NCI-H1930 (cell line): ENCODE data around the gene PLEKHA7.
"Not testable (repeated sequence)": the region's sequence is repeated elsewhere in the genome, so short reads cannot be mapped to it uniquely, and the experiment has no call there.

Source experiments
- DNase-seq, 2 experiments: peaks; one replicate each; lab custom pipeline; 2025; lab: John Stamatoyannopoulos, UW

The PLEKHA7 gene

GRCh38 chr11:16876837-16877236, 137.4 kb downstream of the PLEKHA7 start:
- DNase-seq = no peak

DNA sequence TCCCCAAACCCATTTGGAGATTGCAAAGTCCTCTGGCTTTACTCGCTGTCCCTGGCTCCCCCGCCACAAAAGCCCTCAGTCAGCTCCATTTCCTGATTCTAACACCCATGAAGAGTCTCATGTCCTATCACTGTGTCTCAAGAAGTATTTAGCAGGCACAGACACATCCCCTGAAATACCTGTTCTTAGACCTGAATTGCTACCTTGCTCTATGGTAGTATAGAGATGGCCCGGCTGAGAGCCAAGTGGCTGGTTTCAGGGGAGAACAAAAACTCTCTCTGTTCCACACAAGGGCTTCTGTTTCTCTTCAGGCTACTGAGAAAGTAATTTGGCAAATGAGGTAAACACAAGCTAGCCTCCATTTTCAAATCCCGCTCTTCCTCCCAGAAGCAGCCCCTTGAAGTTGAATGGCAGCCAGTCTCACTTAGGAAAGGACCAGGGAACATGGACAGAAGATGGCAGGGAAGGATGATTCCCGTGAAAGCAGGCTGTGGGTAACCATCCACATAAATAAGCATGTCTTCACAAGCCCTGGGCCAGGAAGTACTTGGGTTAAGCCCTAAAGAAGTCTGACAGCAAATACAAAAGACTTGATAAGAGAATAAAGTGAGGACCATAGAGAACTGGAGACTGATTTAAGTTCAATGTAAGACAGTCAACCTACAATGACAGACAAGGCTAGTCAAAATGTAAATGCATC, 138.0 kb downstream of the PLEKHA7 start:
- DNase-seq = no peak

- DNase-seq = no peak
Observed at GRCh38 chr11:16874275-16874975, 139.8 kb downstream of the PLEKHA7 start.

GRCh38 chr11:16873289-16873688, 140.9 kb downstream of the PLEKHA7 start:
- no peak for DNase-seq

DNA sequence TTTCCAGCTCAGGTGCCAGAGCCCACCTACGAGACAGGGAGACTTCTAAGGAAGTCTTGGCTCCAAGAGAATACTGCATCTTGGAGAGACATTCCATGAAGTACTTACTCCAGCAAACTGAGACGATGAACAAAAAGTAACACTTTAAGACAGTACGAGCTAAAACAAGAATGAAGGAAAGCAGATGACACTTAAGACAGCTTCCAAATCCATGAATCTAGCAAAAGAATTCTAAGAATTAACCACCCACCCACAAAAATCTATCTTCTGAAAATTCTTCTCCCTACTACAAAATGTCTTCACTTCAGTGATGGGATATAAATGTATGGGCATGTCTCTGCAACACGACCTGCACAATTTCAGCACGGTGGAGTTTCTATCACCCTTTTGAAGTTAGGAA, 142.8 kb downstream of the PLEKHA7 start:
- no peak for DNase-seq

DNA sequence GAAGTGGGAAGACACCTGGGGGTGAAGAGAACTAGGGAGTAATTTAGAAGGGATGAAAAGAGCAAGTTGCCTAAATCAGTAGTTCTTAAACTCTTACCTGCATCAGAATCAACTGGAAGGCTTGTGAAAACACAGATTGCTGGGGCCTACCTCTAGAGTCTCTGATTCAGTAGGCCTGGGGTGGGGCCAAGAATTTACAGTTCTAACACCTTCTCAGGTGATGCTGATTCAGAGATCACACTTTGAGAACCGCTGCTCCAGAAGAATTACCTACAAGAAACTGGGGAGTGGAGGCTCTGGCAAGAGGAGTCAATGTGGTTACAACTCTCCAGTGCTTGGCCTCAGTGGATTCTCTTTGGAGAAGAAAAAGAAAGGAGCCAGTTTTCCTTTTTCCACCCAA, 147.1 kb downstream of the PLEKHA7 start:
- DNase-seq = no peak

DNA sequence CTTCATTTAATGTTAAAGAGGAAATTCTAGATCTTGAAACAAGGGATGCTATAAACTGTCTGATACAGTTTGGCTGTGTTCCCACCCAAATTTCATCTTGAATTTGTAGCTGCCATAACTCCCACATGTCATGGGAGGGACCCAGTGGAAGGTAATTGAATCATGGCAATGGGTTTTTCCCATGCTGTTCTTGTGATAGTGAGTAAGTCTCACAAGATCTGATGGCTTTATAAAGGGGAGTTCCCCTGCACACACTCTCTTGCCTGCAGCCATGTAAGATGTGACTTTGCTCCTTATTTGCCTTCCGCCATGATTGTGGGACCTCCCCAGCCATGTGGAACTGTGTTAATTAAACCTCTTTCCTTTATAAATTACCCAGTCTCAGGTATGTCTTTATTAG, 149.8 kb downstream of the PLEKHA7 start:
- not testable (repeated sequence) for DNase-seq

DNA sequence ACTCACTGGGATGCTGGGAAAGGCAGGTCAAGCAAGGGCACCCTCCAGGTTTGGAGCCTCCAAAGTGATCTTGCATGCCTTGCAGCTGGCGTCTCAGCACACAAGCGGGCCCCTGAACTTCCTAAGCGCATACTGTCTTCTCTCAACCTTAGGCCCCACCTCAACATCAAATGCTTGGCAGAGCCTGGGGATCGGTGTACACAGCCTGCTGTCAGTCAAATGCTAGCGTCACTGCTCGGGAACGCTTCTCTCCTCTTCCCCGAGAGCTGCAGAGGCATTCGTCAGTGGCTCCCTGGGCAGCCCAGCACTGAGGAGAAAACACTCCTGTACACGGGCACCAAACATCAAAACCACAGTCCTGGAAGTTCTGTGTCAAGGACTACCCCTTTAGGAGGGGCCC, 150.8 kb downstream of the PLEKHA7 start:
- no peak for DNase-seq

DNA sequence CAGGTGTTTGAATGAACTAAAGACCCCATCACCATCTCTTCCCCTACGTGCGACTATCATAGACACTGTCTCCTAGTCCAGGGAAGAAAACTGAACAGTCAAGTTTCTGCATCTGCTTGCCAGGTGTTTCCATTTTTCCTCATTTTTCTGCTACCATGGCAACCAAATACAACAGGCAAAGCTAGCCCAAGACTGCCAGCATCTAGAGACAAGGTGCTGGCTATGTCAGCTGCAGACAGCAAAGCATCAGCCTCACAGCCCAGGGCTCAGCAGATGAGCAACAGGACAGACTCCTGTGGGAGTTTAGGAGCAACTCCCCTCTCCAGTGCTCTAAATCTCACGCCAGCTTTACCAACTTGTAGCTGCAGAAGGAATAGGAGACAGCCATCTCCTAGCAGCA, 151.5 kb downstream of the PLEKHA7 start:
- DNase-seq = no peak

GRCh38 chr11:16861862-16862261, 152.4 kb downstream of the PLEKHA7 start:
- no peak for DNase-seq

DNA sequence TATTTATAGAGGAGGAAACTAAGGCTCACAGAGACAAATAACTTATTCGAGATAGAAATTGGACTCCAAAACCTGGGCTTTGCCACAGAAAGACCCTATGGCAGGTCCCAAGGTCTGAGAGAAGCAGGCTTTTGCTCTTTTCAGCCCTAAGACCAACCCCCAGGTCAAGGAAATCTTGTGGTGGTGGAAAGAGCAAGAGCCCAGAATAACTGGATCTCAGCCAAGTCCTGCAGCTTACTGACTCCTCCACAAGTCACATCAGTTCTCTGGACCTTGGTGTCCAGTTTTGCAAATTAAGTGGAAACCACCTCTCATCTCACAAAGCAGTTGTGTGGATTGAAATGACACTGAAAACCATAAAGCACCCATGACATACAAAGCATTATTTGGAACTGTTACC, 153.6 kb downstream of the PLEKHA7 start:
- no peak for DNase-seq

GRCh38 chr11:16859651-16860050, 154.6 kb downstream of the PLEKHA7 start:
- DNase-seq = no peak

GRCh38 chr11:16857186-16857585, 157.0 kb downstream of the PLEKHA7 start:
- DNase-seq = no peak

DNA sequence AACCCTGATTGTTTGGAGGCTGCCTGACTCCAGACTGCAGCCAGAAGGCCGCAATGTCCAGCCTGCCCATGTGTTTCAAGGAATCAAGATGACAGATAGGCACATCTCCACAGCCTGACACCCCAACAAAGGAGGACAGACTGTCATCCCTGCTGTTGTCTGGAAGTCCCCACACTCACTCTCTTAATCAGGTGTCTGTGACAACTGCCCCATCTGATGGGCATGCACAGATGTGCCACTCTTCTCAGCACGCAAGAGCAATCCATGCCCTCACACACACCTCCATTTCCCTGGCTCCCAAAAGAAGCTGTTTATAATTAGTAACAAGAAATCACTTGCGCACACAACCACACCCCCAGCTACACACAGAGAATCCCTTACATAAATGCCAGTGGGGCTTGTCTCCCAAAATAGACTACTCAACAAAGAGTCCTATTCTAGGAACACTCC, 158.2 kb downstream of the PLEKHA7 start:
- DNase-seq = no peak

GRCh38 chr11:16854979-16855378, 159.2 kb downstream of the PLEKHA7 start:
- DNase-seq = no peak

DNA sequence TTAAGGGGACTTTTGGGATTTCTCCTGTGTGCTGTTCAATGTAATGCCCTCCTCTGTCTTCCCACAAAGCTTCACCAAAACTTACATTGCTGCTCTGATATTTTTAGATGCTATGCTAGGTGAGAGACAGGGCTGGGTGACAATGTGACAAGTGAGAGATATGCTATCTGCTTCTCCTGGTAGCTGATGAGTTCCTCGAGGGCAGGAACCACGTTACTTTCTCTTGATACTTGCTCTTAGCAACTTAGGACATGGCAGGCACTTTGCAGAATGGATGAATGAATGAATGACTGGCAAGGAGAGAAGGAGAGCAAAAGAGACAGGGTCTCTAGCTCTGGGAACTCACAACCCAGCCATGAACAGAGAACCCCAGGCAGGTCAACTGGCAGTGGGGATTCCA, 160.4 kb downstream of the PLEKHA7 start:
- no peak for DNase-seq

GRCh38 chr11:16853266-16853665, 160.9 kb downstream of the PLEKHA7 start:
- no peak for DNase-seq

DNA sequence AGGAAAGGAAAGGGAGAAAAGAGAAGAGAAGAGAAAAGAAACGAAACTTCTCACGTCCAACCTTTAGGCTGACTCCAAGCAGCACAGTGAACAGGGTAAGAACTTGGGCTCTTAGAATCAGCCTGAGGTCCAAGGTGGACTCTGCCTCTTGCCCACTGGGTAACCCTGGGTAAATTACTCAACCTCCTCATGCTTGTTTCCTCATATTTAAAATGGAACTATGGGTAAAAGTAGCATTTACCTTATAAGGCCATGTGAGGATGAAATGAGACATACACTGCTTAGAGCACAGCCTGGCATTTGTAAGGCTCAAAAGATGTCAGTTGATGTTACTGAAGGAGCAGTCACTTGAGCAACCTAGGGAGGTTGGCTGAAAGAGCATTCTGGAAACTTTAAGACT, 167.9 kb downstream of the PLEKHA7 start:
- no peak for DNase-seq

DNA sequence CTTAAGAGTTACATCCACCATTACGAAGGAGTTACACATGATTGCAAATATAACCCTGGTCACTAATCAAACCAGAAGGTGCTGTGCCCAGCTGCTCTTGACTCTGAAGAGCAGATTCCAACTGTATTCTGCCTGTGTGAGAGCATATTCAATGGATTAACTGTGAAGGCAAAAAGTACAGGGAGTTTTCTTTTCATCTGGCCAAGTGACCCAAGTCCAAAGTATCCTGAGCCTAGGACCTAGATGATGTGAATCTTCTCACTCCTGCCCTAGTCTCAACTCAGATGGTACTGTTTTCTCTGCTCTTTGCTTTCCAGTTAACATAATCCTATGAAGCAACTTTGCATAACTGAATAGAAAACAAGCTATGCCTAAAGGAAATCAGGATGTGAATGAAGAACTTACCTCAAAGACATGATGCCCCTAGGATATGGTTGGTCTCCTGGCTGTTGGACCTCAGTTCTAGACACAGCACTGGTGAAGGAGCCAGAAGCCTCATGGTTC, 169.9 kb downstream of the PLEKHA7 start:
- no peak for DNase-seq

GRCh38 chr11:16843294-16843693, 170.9 kb downstream of the PLEKHA7 start:
- DNase-seq = no peak

GRCh38 chr11:16841984-16842383, 172.2 kb downstream of the PLEKHA7 start:
- DNase-seq = no peak

DNA sequence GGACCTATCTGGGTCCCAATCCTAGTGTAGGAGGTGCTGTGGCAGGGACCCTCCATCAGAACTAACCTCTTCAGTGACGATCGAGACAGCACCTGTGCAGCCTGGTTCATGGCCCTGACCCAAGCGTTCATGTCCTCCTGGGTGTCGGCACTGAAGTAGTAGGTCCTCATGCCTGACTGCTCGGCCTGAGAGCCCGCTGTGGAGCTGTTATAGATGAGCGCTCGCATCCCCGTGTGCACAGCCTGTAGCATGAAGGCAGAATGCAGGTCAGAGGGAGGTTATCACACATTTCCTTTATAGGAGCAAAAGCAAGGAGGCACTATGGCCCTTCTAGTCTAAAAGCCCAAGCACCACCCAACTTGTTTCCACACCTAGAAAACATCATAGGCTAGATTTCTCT, 172.7 kb downstream of the PLEKHA7 start:
- no peak for DNase-seq

DNA sequence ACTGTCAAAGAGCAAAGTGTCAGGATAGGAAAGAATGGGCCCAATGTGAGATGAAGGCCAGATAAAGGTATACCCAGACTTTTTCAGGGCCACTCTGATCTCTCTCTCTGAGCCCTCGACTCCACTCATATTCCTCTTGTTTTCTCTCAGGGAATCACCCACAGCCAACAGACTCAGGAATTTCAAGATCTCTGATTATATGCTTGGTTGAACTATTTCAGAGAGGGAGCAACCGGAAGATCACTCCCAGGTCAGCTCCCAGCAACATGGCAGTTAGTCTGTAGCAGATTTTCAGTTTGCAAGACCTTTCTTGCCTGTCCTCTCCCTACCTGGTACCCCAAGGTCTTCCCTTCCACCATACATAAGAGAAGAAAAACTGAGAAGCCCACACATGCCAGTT, 173.3 kb downstream of the PLEKHA7 start:
- DNase-seq = no peak

DNA sequence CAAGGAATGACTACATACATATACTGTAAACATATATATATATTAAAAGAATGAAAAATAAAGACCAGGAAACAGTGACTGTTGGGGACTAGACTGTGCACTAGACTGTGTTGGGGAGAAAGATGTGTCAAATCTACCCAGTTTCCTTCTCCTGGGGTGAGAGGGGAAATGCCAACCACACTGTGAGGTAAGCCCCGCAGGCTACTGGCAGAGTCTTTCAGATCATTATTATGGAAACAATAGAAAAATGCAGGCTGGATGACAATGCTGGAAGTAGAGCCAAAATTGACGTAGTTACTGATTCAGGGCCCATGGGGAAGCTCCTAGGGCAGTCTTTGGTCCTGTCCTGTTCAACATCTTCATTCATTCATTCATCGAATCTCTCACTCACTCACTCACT, 174.4 kb downstream of the PLEKHA7 start:
- no peak for DNase-seq
